HepG2 (cell line): ENCODE results near the gene SGSM1. TPM values are rescaled to one million over a fixed set of nuclear protein-coding genes. Genes with fewer than 3 reads are reported as not detected.

Experiments
- ATAC-seq: fragments of 200-7000 bp; cut with Tn5 transposase; 3 replicates; pipeline ENCODE4 v1.9.1; 2020; ENCODE audit warnings: mild to moderate bottlenecking, moderate library complexity
- BruUV-seq: library from RNA; stranded (reverse); fragments of 400-500 nt; replicated peaks from 2 replicates; lab custom pipeline; 2021; lab: Mats Ljungman, UMichigan
- CTCF ChIA-PET: fragments of 300-600 bp; formaldehyde crosslinking; extraction: SDS; loops from one replicate; lab custom pipeline; 2021; ENCODE audit warnings: low total read pairs, inconsistent platforms, low intra/inter-chr PET ratio; lab: Yijun Ruan, JAX
- POLR2A ChIA-PET: fragments of 350-600 bp; sonication (Branson Sonifier 250); formaldehyde crosslinking; loops from one replicate; lab custom pipeline; 2020; ENCODE audit warnings: antibody characterized with exemption, inconsistent platforms; lab: Yijun Ruan, JAX
- DNase-seq: peaks from one replicate; pipeline ENCODE4 v3.0.0-alpha.2; 2015; ENCODE audit warnings: low spot score
- FAIRE-seq: peaks from 3 replicates; lab custom pipeline; 2011; peaks lifted over from hg19 to GRCh38; lab: Jason Lieb, UNC
- H2AFZ ChIP-seq: one replicate; pipeline ENCODE4 v1.6.1; 2011; ENCODE audit warnings: low read length, inconsistent platforms
- H3K27ac ChIP-seq: fragments of 300-600 bp; 3 replicates; pipeline ENCODE4 v1.8.0; 2011; ENCODE audit warnings: mixed run types, mild to moderate bottlenecking, mixed read lengths, low read length, inconsistent platforms; ENCODE audit not compliant: insufficient read depth; ENCODE audit errors: extremely low read length
- H3K27me3 ChIP-seq, 2 experiments: fragments of 200-600 bp in 1 of 2; 2 replicates in 1 of 2; 3 replicates in 1 of 2; pipeline versions ENCODE4 v1.6.0 to v1.8.0; 2011; ENCODE audit warnings: low read length in 2 of 2, mild to moderate bottlenecking in 2 of 2, moderate library complexity in 2 of 2, inconsistent platforms in 1 of 2; ENCODE audit not compliant: insufficient read depth in 2 of 2, control insufficient read depth in 1 of 2
- H3K36me3 ChIP-seq, 2 experiments: fragments of 200-600 bp in 1 of 2; replicated peaks in 1 of 2; 2 replicates in 1 of 2; 3 replicates in 1 of 2; pipeline versions ENCODE4 v1.5.1 to v1.8.0; 2011; ENCODE audit warnings: low read length in 2 of 2, inconsistent platforms in 1 of 2; ENCODE audit not compliant: insufficient read depth in 2 of 2, control insufficient read depth in 1 of 2
- H3K4me1 ChIP-seq: 2 replicates; pipeline ENCODE4 v1.5.1; 2012; ENCODE audit warnings: low read length, inconsistent platforms; ENCODE audit not compliant: insufficient read depth
- H3K4me2 ChIP-seq: 2 replicates; pipeline ENCODE4 v1.6.0; 2011; ENCODE audit warnings: low read depth, low read length, inconsistent platforms
- H3K4me3 ChIP-seq, 3 experiments: fragments of 200-600 bp in 1 of 3; sonication (generic), shearing (Covaris generic) in 1 of 3; replicated peaks in 1 of 3; 2 replicates each; pipeline ENCODE4 v1.5.1; 2011 to 2016; ENCODE audit warnings: low read length in 3 of 3, inconsistent platforms in 2 of 3, low read depth in 2 of 3, mild to moderate bottlenecking in 2 of 3, control low read depth in 1 of 3, mixed read lengths in 1 of 3; ENCODE audit not compliant: insufficient read depth in 1 of 3
- H3K79me2 ChIP-seq: one replicate; pipeline ENCODE4 v1.6.1; 2011; ENCODE audit warnings: low read length, inconsistent platforms; ENCODE audit not compliant: insufficient read depth
- H3K9ac ChIP-seq: 2 replicates; pipeline ENCODE4 v1.6.0; 2011; ENCODE audit warnings: mild to moderate bottlenecking, low read depth, low read length, inconsistent platforms; ENCODE audit not compliant: insufficient read depth
- H3K9me3 ChIP-seq: 2 replicates; pipeline ENCODE4 v1.5.1; 2012; ENCODE audit warnings: mild to moderate bottlenecking, low read length
- H4K20me1 ChIP-seq: 2 replicates; pipeline ENCODE4 v1.6.0; 2011; ENCODE audit warnings: inconsistent platforms, mild to moderate bottlenecking, low read length, moderate library complexity; ENCODE audit not compliant: insufficient read depth
- ARNT2 ChIP-seq: sonication (generic); formaldehyde crosslinking; IDR thresholded peaks from 2 replicates; pipeline ENCODE4 v1.8.0; 2022; ENCODE audit warnings: mild to moderate bottlenecking, low read depth, missing genetic modification reagents, moderate library complexity
- ARNTL ChIP-seq: sonication (generic); formaldehyde crosslinking; IDR thresholded peaks from 2 replicates; pipeline ENCODE4 v1.4.0; 2020; ENCODE audit warnings: mild to moderate bottlenecking, missing genetic modification reagents
- ASH2L ChIP-seq: fragments of 300-600, 200-600 bp; sonication (generic); IDR thresholded peaks from 2 replicates; pipeline ENCODE4 v1.7.0; 2017; ENCODE audit warnings: low read depth, mild to moderate bottlenecking, moderate library complexity, mixed read lengths, low read length; ENCODE audit not compliant: insufficient read length
- GFI1 ChIP-seq: sonication (generic); formaldehyde crosslinking; IDR thresholded peaks from 2 replicates; pipeline ENCODE4 v1.5.0; 2020; ENCODE audit warnings: missing genetic modification reagents, mild to moderate bottlenecking, borderline replicate concordance
- HMGXB4 ChIP-seq, 2 experiments: sonication (generic) in 1 of 2; formaldehyde crosslinking in 1 of 2; IDR thresholded peaks; 2 replicates each; pipeline versions ENCODE4 v1.4.0 to v1.6.1; 2018 to 2020; ENCODE audit warnings: missing genetic modification reagents in 2 of 2, borderline replicate concordance in 1 of 2, low read depth in 1 of 2, mild to moderate bottlenecking in 1 of 2, missing biosample characterization in 1 of 2
- HNF4G ChIP-seq, 2 experiments: sonication (generic) in 1 of 2; formaldehyde crosslinking in 1 of 2; IDR thresholded peaks; 2 replicates each; pipeline versions ENCODE4 v1.4.0 to v1.6.1; 2011 to 2020; ENCODE audit warnings: borderline replicate concordance in 2 of 2, low read depth in 2 of 2, mild to moderate bottlenecking in 2 of 2, low read length in 1 of 2, missing genetic modification reagents in 1 of 2, moderate library complexity in 1 of 2
- LCORL ChIP-seq, 2 experiments: fragments of 450-650 bp in 1 of 2; sonication (generic) in 1 of 2; formaldehyde crosslinking in 1 of 2; IDR thresholded peaks; 2 replicates each; pipeline versions ENCODE4 v1.5.0 to v1.6.1; 2017 to 2020; ENCODE audit warnings: antibody characterized with exemption in 1 of 2, missing genetic modification reagents in 1 of 2
- RBFOX2 ChIP-seq: fragments of 200-400 bp; formaldehyde crosslinking; IDR thresholded peaks from 2 replicates; pipeline ENCODE4 v1.6.1; 2017; ENCODE audit warnings: low read depth, mild to moderate bottlenecking, low read length
- ZKSCAN8 ChIP-seq: IDR thresholded peaks from 2 replicates; pipeline ENCODE4 v1.6.1; 2016; ENCODE audit warnings: borderline replicate concordance, missing genetic modification reagents, missing compliant biosample characterization
- ZNF207 ChIP-seq: fragments of 450-650 bp; IDR thresholded peaks from 2 replicates; pipeline ENCODE4 v1.6.1; 2016; ENCODE audit warnings: antibody characterized with exemption, borderline replicate concordance
- ZNF296 ChIP-seq: sonication (generic); formaldehyde crosslinking; conservative IDR thresholded peaks from 2 replicates; pipeline ENCODE4 v1.5.0; 2020; ENCODE audit warnings: mild to moderate bottlenecking, missing genetic modification reagents
- ZNF580 ChIP-seq: IDR thresholded peaks from 2 replicates; pipeline ENCODE4 v1.6.1; 2016; ENCODE audit warnings: low read depth, borderline replicate concordance
- ZNF775 ChIP-seq: sonication (generic); formaldehyde crosslinking; IDR thresholded peaks from 2 replicates; pipeline ENCODE4 v1.4.0; 2020; ENCODE audit warnings: missing genetic modification reagents, mild to moderate bottlenecking, moderate library complexity, borderline replicate concordance
- ZSCAN30 ChIP-seq: sonication (generic); formaldehyde crosslinking; IDR thresholded peaks from 2 replicates; pipeline ENCODE4 v1.5.0; 2020; ENCODE audit warnings: mild to moderate bottlenecking, missing genetic modification reagents
- ZSCAN5A ChIP-seq: sonication (generic); formaldehyde crosslinking; IDR thresholded peaks from 2 replicates; pipeline ENCODE4 v1.8.0; 2022; ENCODE audit warnings: mild to moderate bottlenecking, missing genetic modification reagents, borderline replicate concordance
- WGBS: methylation state at CpG from one replicate; pipeline ENCODE4 v1.1.6; 2017; ENCODE audit warnings: low lambda C conversion rate; 5-methylcytosine and 5-hydroxymethylcytosine counted together
- in situ Hi-C: cut with HindIII; loops from 2 replicates; pipeline ENCODE4 v1.10.0; 2017; ENCODE audit warnings: low pct_unique_long_range_greater_than_20kb; ENCODE audit not compliant: extremely low pct_ligation_motif_present
- intact Hi-C: fragments of 100-400 bp; cut with micrococcal nuclease; formaldehyde crosslinking; loops from one replicate; pipeline ENCODE4 v1.10.0; 2022; ENCODE audit not compliant: unreplicated experiment
- polyA plus RNA-seq, 8 experiments: library from polyadenylated mRNA; depleted of rRNA in 3 of 8; stranded (reverse) in 7 of 8; unstranded in 1 of 8; fragments of >200 nt; fragmentation: Illumina TruSeq in 4 of 8; extraction: Trizol in 4 of 8; gene quantifications; 2 replicates each; pipeline versions ENCODE4 v1.2.1 to v1.2.3, GENCODE V29; 2011 to 2016; ENCODE audit warnings: low read depth in 4 of 8, missing spikeins in 1 of 8, mixed read lengths in 1 of 8; ENCODE audit not compliant: insufficient read depth in 1 of 8
- total RNA-seq, 5 experiments: library from RNA; depleted of rRNA; stranded (reverse); fragments of >200 nt; fragmentation: Illumina TruSeq; extraction: Trizol; gene quantifications; 2 replicates each; pipeline ENCODE4 v1.2.3, GENCODE V29; 2016; ENCODE audit warnings: low read depth in 1 of 5

SGSM1 gene
- total and polyA plus RNA-seq, 2 of the 13 experiments (the other 11 are each of a cell fraction or from before 2014, with no cell fraction given) = 0.07 TPM; not detected in 1

DNA sequence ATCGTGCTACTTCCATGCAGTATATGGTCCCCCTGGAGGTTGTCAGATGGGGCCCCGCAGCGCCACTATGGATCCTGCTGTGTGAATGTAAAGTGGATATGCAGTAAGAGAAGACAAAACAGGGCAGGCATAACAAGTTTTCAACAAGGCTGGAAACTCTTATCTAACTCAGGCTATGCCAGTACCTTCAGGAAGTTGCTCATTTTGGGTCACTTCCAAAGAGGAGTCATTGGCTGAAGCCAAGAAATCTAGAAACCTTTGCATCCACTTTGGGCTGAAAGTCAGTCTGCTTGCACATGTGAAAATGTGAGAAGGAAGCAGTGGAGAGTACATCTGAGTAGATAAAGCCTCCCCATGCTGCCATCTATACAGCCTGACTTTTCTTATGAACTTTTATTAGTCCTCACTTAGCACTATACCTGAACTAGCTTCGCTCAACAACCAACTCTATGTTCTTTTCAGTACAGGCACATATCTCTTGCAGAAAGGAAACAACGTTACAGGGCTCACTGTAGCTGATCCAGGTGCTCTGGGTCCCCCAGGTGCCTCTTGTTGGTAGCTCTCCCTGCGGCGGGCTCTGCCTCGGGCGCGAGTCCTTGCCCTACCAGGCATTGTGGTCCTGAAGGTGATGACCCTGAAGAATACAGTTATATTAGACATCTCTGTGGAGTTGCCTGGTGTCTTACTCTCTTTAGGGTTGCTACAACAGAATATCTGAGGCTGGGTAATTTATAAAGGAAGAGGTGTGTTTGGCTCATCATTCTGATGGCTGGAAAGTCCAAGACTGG is 43.9 kb upstream of the SGSM1 start:
- BruUV-seq = no TSS peak
- no peak for FAIRE-seq
- Histone ChIP-seq H3K4me1 (no peaks in the 10 kb centered on the region), H3K27ac (no peak overlapping the region), H3K36me3 (no peaks in the 10 kb centered on the region), H3K27me3 (peaks cover 1 to 31% of the 10 kb centered on the region in 2 experiments; a peak in 4 of 5 replicates), H3K9me3 (no peaks in the 10 kb centered on the region), H3K79me2 (no peaks in the 10 kb centered on the region), H3K4me3 (no peak overlapping the region), H2AFZ (no peak overlapping the region), H3K4me2 (no peak overlapping the region), H4K20me1 (no peaks in the 10 kb centered on the region), H3K9ac (no peak overlapping the region)
- 16% methylated on average over 10 of the region's 10 CpGs for WGBS
- ChIA-PET POLR2A (no interaction called here), CTCF (no interaction called here)
- in situ Hi-C loops (loop anchor here (25.0 kb wide), 2 partner anchors 100 to 275 kb away; no protein-coding TSS in a partner anchor), intact Hi-C loops (no loop called here)
- no peak for DNase-seq
- TF ChIP-seq LCORL (IDR thresholded peaks at IDR 0.05) (no peak), LCORL (CRISPR knock-in tag; IDR thresholded peaks at IDR 0.05) (no peak), ZNF296 (no peak), ZNF775 (no peak), ZNF580 (CRISPR knock-in tag) (no peak), ZNF207 (no peak), ZSCAN5A (CRISPR knock-in tag) (no peak), ZSCAN30 (CRISPR knock-in tag) (no peak), ARNTL (CRISPR knock-in tag) (no peak), RBFOX2 (no peak), HNF4G (IDR thresholded peaks at IDR 0.05; ENCODE audit: borderline replicate concordance, low read depth, low read length) (no peak), HNF4G (CRISPR knock-in tag; IDR thresholded peaks at IDR 0.05; ENCODE audit: borderline replicate concordance, low read depth) (no peak), ARNT2 (no peak), ZKSCAN8 (CRISPR knock-in tag) (no peak), HMGXB4 (CRISPR knock-in tag; IDR thresholded peaks at IDR 0.05; ENCODE audit: borderline replicate concordance in 1 of 2, low read depth in 1 of 2) (no peak), GFI1 (CRISPR knock-in tag) (no peak), ASH2L (no peak)
- no peak for ATAC-seq
